Astrocyte (in vitro differentiated cells and primary cell): Measurements from ENCODE around the gene ARSI.

Source experiments
- CTCF ChIP-seq: IDR thresholded peaks from 2 replicates; pipeline ENCODE4 v1.5.1; 2011; ENCODE audit warnings: low read depth, mild to moderate bottlenecking, inconsistent platforms, low read length, moderate library complexity; ENCODE audit not compliant: insufficient read depth
- EZH2 ChIP-seq: IDR thresholded peaks from 2 replicates; pipeline ENCODE4 v1.6.1; 2012; ENCODE audit warnings: mild to moderate bottlenecking, low read length, inconsistent platforms; ENCODE audit not compliant: insufficient read depth

DNA sequence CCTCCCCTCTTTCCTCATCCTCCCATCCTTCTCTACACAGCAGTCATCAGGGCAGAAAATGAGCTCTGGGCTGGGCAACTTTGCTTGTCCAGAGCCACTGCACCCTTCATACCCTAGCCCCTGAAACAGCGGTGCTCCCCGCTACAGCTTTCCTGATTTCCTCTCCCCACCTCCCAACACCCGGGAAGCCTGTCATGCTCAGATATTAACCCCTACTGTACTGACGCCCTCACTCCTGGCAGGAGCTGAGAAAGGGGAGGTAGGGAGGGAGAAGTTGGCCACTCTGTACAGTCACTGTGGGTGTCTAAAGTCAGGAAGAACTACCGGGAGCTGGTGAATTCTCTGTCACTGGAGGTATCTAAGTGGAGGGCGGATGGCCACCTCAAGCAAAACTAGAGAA is 13.9 kb downstream of the ARSI start:
- no peak for TF ChIP-seq CTCF
- TF ChIP-seq EZH2: no peak
